SK-N-SH (cell line): ENCODE data around the gene OR5L2. TPM values are rescaled to one million over a fixed set of nuclear protein-coding genes. Genes with fewer than 3 reads are reported as not detected.

Source experiments
- CTCF ChIA-PET: fragments of 300-600, 350-600 bp; formaldehyde crosslinking; extraction: SDS; loops from one replicate; lab custom pipeline; 2021; lab: Yijun Ruan, JAX
- POLR2A ChIA-PET: fragments of 350-600 bp; sonication (Branson Sonifier 250); formaldehyde crosslinking; extraction: SDS; loops from one replicate; lab custom pipeline; 2020; ENCODE audit warnings: antibody characterized with exemption, inconsistent platforms; lab: Yijun Ruan, JAX
- DNase-seq: peaks from one replicate; pipeline ENCODE4 v3.0.0; 2012
- H2AFZ ChIP-seq: fragments of 200-600 bp; sonication (generic); 2 replicates; pipeline ENCODE4 v1.8.1; 2016; ENCODE audit warnings: antibody characterized with exemption, mild to moderate bottlenecking, low read depth
- H3F3A ChIP-seq: fragments of 200-600 bp; sonication (generic); replicated peaks from 2 replicates; pipeline ENCODE3; 2016; ENCODE audit warnings: antibody characterized with exemption, mild to moderate bottlenecking; ENCODE audit not compliant: insufficient read depth
- H3K27ac ChIP-seq, 2 experiments: fragments of 200-500 bp in 1 of 2; fragments of 200-600 bp in 1 of 2; sonication (Bioruptor generic) in 1 of 2; sonication (generic), shearing (Covaris generic) in 1 of 2; 2 replicates each; pipeline versions ENCODE4 v1.5.1 to v1.6.1; 2014 to 2016; ENCODE audit warnings: low read depth in 2 of 2, inconsistent platforms in 1 of 2, low read length in 1 of 2, mild to moderate bottlenecking in 1 of 2, mixed read lengths in 1 of 2
- H3K27me3 ChIP-seq: fragments of 200-600 bp; sonication (generic), shearing (Covaris generic); 2 replicates; pipeline ENCODE4 v1.6.1; 2016; ENCODE audit warnings: mixed run types; ENCODE audit not compliant: insufficient read depth
- H3K36me3 ChIP-seq, 2 experiments: fragments of 200-500 bp in 1 of 2; fragments of 200-600 bp in 1 of 2; sonication (Bioruptor generic) in 1 of 2; sonication (generic) in 1 of 2; replicated peaks in 1 of 2; 2 replicates each; pipeline versions ENCODE3 to v1.5.1; 2014 to 2016; ENCODE audit warnings: low read length in 1 of 2, mild to moderate bottlenecking in 1 of 2; ENCODE audit not compliant: insufficient read depth in 2 of 2, control insufficient read depth in 1 of 2
- H3K4me1 ChIP-seq, 2 experiments: fragments of 200-500 bp in 1 of 2; fragments of 200-600 bp in 1 of 2; sonication (Bioruptor generic) in 1 of 2; sonication (generic), shearing (Covaris generic) in 1 of 2; 2 replicates each; pipeline versions ENCODE4 v1.5.1 to v1.6.1; 2014 to 2016; ENCODE audit warnings: low read depth in 1 of 2, low read length in 1 of 2, mixed run types in 1 of 2; ENCODE audit not compliant: insufficient read depth in 2 of 2, control insufficient read depth in 1 of 2
- H3K4me2 ChIP-seq: fragments of 200-600 bp; sonication (generic), shearing (Covaris generic); 2 replicates; pipeline ENCODE4 v1.6.1; 2017; ENCODE audit warnings: mixed run types
- H3K4me3 ChIP-seq, 2 experiments: fragments of 200-500 bp in 1 of 2; fragments of 200-600 bp in 1 of 2; sonication (Bioruptor generic) in 1 of 2; sonication (generic), shearing (Covaris generic) in 1 of 2; 2 replicates each; pipeline versions ENCODE4 v1.5.1 to v1.8.1; 2014 to 2016; ENCODE audit warnings: low read depth in 2 of 2, inconsistent platforms in 1 of 2, low read length in 1 of 2, mild to moderate bottlenecking in 1 of 2, mixed read lengths in 1 of 2, moderate library complexity in 1 of 2
- H3K79me2 ChIP-seq: fragments of 200-600 bp; sonication (generic); 2 replicates; pipeline ENCODE4 v1.8.1; 2017; ENCODE audit warnings: mild to moderate bottlenecking; ENCODE audit not compliant: insufficient read depth
- H3K9ac ChIP-seq: fragments of 200-600 bp; sonication (generic); 2 replicates; pipeline ENCODE4 v1.6.1; 2017; ENCODE audit warnings: mixed run types
- H3K9me2 ChIP-seq: fragments of 200-600 bp; sonication (generic); 2 replicates; pipeline ENCODE4 v1.6.1; 2017; ENCODE audit warnings: mixed run types
- H3K9me3 ChIP-seq: fragments of 200-600 bp; sonication (generic); 2 replicates; pipeline ENCODE4 v1.6.1; 2017; ENCODE audit warnings: mixed run types, mild to moderate bottlenecking, moderate library complexity
- H4K20me1 ChIP-seq: fragments of 200-600 bp; sonication (generic); 2 replicates; pipeline ENCODE4 v1.6.1; 2017; ENCODE audit warnings: mild to moderate bottlenecking, mixed run types; ENCODE audit not compliant: insufficient read depth
- ELF1 ChIP-seq: IDR thresholded peaks from 2 replicates; pipeline ENCODE4 v1.4.0; 2012
- FOSL2 ChIP-seq: IDR thresholded peaks from 2 replicates; pipeline ENCODE4 v1.4.0; 2012; ENCODE audit warnings: low read depth, mild to moderate bottlenecking, moderate library complexity, borderline replicate concordance
- GATA2 ChIP-seq: sonication (generic); formaldehyde crosslinking; IDR thresholded peaks from 2 replicates; pipeline ENCODE4 v1.5.0; 2020; ENCODE audit warnings: mild to moderate bottlenecking, missing genetic modification reagents
- MAX ChIP-seq: IDR thresholded peaks from 2 replicates; pipeline ENCODE4 v1.4.0; 2012; ENCODE audit warnings: low read depth
- MXI1 ChIP-seq: IDR thresholded peaks from 2 replicates; pipeline ENCODE4 v1.6.1; 2012; ENCODE audit warnings: mild to moderate bottlenecking, low read depth, low read length, improper control_type of control experiment
- NFIC ChIP-seq: IDR thresholded peaks from 2 replicates; pipeline ENCODE4 v1.4.0; 2012; ENCODE audit warnings: borderline replicate concordance
- POLR2AphosphoS5 ChIP-seq: IDR thresholded peaks from 2 replicates; pipeline ENCODE4 v1.6.1; 2012; ENCODE audit warnings: low read depth, low read length
- RAD21 ChIP-seq: IDR thresholded peaks from 2 replicates; pipeline ENCODE4 v1.6.1; 2012; ENCODE audit warnings: mild to moderate bottlenecking, low read length
- RCOR1 ChIP-seq: fragments of 150-350 bp; IDR thresholded peaks from 2 replicates; pipeline ENCODE4 v1.6.1; 2017; ENCODE audit warnings: antibody characterized with exemption, low read length
- RFX5 ChIP-seq: IDR thresholded peaks from 2 replicates; pipeline ENCODE4 v1.6.1; 2012; ENCODE audit warnings: mild to moderate bottlenecking, improper control_type of control experiment, low read length
- RXRA ChIP-seq: IDR thresholded peaks from 2 replicates; pipeline ENCODE4 v1.4.0; 2012; ENCODE audit warnings: low read depth, mild to moderate bottlenecking, borderline replicate concordance
- SIN3A ChIP-seq: IDR thresholded peaks from 2 replicates; pipeline ENCODE4 v1.6.1; 2012; ENCODE audit warnings: low read depth, mild to moderate bottlenecking, low read length, moderate library complexity, borderline replicate concordance
- TAF1 ChIP-seq: IDR thresholded peaks from 2 replicates; pipeline ENCODE4 v1.6.1; 2012; ENCODE audit warnings: low read depth, mild to moderate bottlenecking, low read length, moderate library complexity, borderline replicate concordance
- WGBS: methylation state at CpG from one replicate; pipeline ENCODE4 v1.1.6; 2017; ENCODE audit warnings: low lambda C conversion rate; 5-methylcytosine and 5-hydroxymethylcytosine counted together
- polyA plus RNA-seq, 3 experiments: library from polyadenylated mRNA; depleted of rRNA; stranded (reverse); fragments of >200 nt; gene quantifications; 2 replicates each; pipeline ENCODE4 v1.2.3, GENCODE V29; 2012
- TF ChIP-seq, protein P1 (sequence below): fragments of 200-600 bp; sonication (generic); IDR thresholded peaks from 2 replicates; pipeline ENCODE4 v1.6.1; 2017; ENCODE audit warnings: antibody characterized with exemption, mild to moderate bottlenecking, moderate library complexity
- TF ChIP-seq, protein P2 (sequence below): fragments of 150-350 bp; IDR thresholded peaks from 2 replicates; pipeline ENCODE4 v1.6.1; 2016; ENCODE audit warnings: mild to moderate bottlenecking, low read depth, low read length
- TF ChIP-seq, protein P3 (sequence below): IDR thresholded peaks from 2 replicates; pipeline ENCODE4 v1.4.0; 2012; ENCODE audit warnings: low read depth, borderline replicate concordance

Gene OR5L2
- polyA plus RNA-seq, 1 of the 3 experiments (the other 2 are of a cell fraction): not detected

- H3K9me3 ChIP-seq: no peaks in the 10 kb centered on the region
- no peaks in the 10 kb centered on the region for H3K4me1 ChIP-seq
- no peak within 1 kb of the TSS for H3K27ac ChIP-seq
- WGBS: 1% methylated on average over 3 of the region's 3 CpGs
- no peaks in the 10 kb centered on the region for H4K20me1 ChIP-seq
- no peaks in the 10 kb centered on the region for H3K27me3 ChIP-seq
- no peak within 1 kb of the TSS for H3K4me3 ChIP-seq
- no peak within 1 kb of the TSS for H3K4me2 ChIP-seq
- POLR2A ChIA-PET: no interaction called here
- CTCF ChIA-PET: no interaction called here
- H3F3A ChIP-seq: no peaks in the 10 kb centered on the region
- no peak for TF ChIP-seq SIN3A
- TF ChIP-seq FOSL2: no peak
- TF ChIP-seq, protein P1, sequence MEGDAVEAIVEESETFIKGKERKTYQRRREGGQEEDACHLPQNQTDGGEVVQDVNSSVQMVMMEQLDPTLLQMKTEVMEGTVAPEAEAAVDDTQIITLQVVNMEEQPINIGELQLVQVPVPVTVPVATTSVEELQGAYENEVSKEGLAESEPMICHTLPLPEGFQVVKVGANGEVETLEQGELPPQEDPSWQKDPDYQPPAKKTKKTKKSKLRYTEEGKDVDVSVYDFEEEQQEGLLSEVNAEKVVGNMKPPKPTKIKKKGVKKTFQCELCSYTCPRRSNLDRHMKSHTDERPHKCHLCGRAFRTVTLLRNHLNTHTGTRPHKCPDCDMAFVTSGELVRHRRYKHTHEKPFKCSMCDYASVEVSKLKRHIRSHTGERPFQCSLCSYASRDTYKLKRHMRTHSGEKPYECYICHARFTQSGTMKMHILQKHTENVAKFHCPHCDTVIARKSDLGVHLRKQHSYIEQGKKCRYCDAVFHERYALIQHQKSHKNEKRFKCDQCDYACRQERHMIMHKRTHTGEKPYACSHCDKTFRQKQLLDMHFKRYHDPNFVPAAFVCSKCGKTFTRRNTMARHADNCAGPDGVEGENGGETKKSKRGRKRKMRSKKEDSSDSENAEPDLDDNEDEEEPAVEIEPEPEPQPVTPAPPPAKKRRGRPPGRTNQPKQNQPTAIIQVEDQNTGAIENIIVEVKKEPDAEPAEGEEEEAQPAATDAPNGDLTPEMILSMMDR: no peak
- TF ChIP-seq, protein P2, sequence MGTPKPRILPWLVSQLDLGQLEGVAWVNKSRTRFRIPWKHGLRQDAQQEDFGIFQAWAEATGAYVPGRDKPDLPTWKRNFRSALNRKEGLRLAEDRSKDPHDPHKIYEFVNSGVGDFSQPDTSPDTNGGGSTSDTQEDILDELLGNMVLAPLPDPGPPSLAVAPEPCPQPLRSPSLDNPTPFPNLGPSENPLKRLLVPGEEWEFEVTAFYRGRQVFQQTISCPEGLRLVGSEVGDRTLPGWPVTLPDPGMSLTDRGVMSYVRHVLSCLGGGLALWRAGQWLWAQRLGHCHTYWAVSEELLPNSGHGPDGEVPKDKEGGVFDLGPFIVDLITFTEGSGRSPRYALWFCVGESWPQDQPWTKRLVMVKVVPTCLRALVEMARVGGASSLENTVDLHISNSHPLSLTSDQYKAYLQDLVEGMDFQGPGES: no peak
- TF ChIP-seq, protein P3, sequence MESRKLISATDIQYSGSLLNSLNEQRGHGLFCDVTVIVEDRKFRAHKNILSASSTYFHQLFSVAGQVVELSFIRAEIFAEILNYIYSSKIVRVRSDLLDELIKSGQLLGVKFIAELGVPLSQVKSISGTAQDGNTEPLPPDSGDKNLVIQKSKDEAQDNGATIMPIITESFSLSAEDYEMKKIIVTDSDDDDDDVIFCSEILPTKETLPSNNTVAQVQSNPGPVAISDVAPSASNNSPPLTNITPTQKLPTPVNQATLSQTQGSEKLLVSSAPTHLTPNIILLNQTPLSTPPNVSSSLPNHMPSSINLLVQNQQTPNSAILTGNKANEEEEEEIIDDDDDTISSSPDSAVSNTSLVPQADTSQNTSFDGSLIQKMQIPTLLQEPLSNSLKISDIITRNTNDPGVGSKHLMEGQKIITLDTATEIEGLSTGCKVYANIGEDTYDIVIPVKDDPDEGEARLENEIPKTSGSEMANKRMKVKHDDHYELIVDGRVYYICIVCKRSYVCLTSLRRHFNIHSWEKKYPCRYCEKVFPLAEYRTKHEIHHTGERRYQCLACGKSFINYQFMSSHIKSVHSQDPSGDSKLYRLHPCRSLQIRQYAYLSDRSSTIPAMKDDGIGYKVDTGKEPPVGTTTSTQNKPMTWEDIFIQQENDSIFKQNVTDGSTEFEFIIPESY: no peak
- TF ChIP-seq ELF1: no peak
- TF ChIP-seq GATA2 (CRISPR knock-in tag): no peak
- TF ChIP-seq TAF1: no peak
- no peak for TF ChIP-seq RCOR1
- TF ChIP-seq MAX: no peak
- TF ChIP-seq RFX5: no peak
- no peak for TF ChIP-seq MXI1
- TF ChIP-seq NFIC: no peak
- TF ChIP-seq RXRA: no peak
- no peak for TF ChIP-seq POLR2AphosphoS5
- no peak for TF ChIP-seq RAD21
- no peak within 1 kb of the TSS for H3K9ac ChIP-seq
- no peak for DNase-seq
- H3K9me2 ChIP-seq: no peaks in the 10 kb centered on the region
- H2AFZ ChIP-seq: no peak within 1 kb of the TSS
- H3K79me2 ChIP-seq: no peaks in the 10 kb centered on the region
- no peaks in the 10 kb centered on the region for H3K36me3 ChIP-seq
These were observed 11.4 kb downstream of the OR5L2 start, which contains the start of gene OR5D16 for GRCh38 chr11:55838452-55838851. TSS of gene OR5D16 (plus strand) at chr11:55838752. CDS start at chr11:55838752, 0 bp downstream.
